ENCODE data around the gene CBFA2T2.

The CBFA2T2 gene

DNA sequence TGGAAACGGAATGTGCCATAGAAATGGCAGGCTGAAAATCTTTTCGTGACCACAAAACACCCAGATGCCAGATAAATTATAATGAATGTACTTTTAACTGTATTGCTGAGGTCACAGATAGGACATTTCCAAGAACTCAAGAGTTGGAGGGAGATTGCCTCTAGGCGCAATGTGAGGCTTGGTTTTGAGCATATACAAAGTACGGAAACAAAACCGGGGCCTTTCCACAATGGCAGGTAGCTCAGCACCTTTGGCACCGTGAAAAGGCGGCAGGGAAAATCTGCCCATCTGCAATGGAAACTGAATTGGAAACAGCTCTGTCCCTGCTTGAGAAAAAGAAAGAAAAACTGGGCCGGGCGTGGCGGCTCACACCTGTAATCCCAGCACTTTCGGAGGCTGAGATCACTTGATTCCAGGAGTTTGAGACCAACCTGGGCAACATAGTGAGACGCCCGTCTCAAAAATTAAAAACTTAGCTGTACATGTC is 161.7 kb downstream of the CBFA2T2 start:
- DNase-seq (ENCODE audit: low spot score) = no peak
- Mint-ChIP-seq H3K4me1 (ENCODE audit: low read depth) (peaks cover 21% of the 10 kb centered on the region), H3K9me3 (no peaks in the 10 kb centered on the region), H3K36me3 (ENCODE audit: low read depth) (peaks cover 2% of the 10 kb centered on the region), H3K27ac (peak overlapping the region; percentile 36), H3K4me3 (no peak overlapping the region), H3K27me3 (ENCODE audit: low read depth) (no peaks in the 10 kb centered on the region)

DNA sequence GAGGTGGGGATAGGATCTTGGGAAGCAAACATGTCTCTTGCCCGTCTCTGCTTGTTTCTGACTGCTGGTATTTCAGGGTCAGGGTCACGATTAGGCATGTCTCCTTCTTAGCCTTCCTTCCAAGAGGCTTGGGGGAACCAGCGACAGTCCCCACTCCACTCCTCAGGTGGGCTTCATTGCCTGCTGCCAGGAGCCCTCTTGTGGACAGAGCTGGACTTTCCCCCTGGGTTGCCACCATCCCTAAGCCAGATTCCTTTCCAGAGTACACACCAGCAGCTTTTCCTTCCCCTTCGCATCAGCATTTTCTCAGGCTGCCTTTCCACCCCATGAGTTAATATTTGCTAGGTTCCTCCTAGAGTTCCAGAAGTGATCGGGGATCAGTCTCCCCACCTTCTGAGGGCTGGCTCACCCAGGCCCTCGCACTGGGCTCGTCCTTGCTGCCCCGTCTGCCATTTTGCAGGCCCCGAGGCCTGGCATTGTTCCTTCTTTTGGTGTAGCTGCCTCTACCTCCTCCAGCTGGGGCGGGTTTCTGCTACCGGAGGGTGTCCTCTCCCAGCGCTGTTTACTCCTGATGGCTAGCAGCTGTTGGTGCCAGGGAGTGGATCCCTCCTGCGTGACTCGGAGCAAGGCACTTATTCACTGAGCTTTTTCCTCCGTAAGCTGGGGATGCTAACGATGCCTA is 163.5 kb downstream of the CBFA2T2 start:
- H3K36me3 Mint-ChIP-seq (ENCODE audit: low read depth) = peaks cover 3% of the 10 kb centered on the region
- H3K9me3 Mint-ChIP-seq = no peaks in the 10 kb centered on the region
- no peaks in the 10 kb centered on the region for H3K27me3 Mint-ChIP-seq (ENCODE audit: low read depth)
- no peak overlapping the region for H3K4me3 Mint-ChIP-seq
- peaks cover 14% of the 10 kb centered on the region for H3K4me1 Mint-ChIP-seq (ENCODE audit: low read depth)
- DNase-seq (ENCODE audit: low spot score) = no peak
- H3K27ac Mint-ChIP-seq = no peak overlapping the region

DNA sequence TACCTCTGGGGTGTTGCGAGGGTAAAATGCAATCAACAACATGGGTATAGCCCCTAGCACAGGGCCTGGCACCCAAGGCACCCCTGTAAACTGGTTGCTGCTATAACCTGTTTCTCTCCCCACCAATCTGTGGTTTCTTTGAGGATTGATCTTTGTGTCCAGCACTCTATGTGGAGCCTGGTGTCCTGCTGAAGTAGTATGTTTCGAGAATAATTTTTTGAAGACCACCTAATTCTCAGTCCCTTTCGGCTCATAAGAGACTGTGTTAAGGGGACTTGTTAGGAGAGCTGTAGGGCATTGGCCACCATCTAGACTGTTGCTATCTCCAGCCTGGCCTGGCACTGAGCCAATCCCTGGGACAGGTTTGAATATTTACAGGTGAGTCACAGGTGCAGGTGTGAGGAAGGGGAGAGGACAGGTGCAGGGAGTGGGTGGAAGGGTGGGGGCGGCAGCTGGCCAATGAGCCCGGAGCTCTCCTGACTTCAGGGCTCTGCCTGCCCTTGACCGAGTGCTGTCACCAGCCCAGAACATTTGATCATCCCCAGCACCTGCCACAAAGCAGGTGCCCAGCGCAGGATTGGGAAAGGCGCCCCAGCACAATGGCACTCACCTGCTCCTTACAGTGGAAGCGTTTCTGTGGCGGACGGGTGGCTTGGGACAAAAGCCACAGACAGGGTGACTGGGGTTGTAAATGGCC is 164.2 kb downstream of the CBFA2T2 start:
- H3K27me3 Mint-ChIP-seq (ENCODE audit: low read depth) = no peaks in the 10 kb centered on the region
- peak overlapping the region; percentile 20 for H3K27ac Mint-ChIP-seq
- peaks cover 3% of the 10 kb centered on the region for H3K36me3 Mint-ChIP-seq (ENCODE audit: low read depth)
- peaks cover 14% of the 10 kb centered on the region for H3K4me1 Mint-ChIP-seq (ENCODE audit: low read depth)
- DNase-seq (ENCODE audit: low spot score) = no peak
- H3K4me3 Mint-ChIP-seq = no peak overlapping the region
- H3K9me3 Mint-ChIP-seq = no peaks in the 10 kb centered on the region

DNA sequence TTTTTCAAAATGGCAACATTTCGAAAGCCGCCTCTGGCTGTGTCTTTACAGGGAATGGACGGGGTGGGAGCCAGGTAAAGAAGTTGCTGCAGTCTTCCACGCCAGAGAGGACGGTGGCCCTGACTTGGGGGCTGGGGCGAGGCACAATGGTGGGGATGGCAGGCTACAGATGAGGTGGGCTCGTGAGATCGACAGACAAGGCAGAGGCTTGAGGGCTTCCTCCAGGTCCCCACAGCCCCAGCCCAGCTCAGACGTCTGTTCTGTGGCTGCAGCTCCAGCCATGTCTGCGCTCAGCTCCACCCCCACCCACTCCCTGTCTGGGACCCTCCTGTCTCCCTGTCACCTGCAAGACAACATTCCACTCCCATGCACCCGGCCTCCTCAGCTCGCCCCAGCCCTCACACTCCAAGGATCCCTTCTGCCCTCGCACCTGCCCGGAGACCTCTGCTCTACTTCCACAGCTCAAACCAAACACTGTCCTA is 164.8 kb downstream of the CBFA2T2 start:
- no peak overlapping the region for H3K4me3 Mint-ChIP-seq
- peaks cover 2% of the 10 kb centered on the region for H3K36me3 Mint-ChIP-seq (ENCODE audit: low read depth)
- no peaks in the 10 kb centered on the region for H3K27me3 Mint-ChIP-seq (ENCODE audit: low read depth)
- peak overlapping the region; percentile 23 for H3K27ac Mint-ChIP-seq
- DNase-seq (ENCODE audit: low spot score) = no peak
- peaks cover 14% of the 10 kb centered on the region for H3K4me1 Mint-ChIP-seq (ENCODE audit: low read depth)
- H3K9me3 Mint-ChIP-seq = no peaks in the 10 kb centered on the region

DNA sequence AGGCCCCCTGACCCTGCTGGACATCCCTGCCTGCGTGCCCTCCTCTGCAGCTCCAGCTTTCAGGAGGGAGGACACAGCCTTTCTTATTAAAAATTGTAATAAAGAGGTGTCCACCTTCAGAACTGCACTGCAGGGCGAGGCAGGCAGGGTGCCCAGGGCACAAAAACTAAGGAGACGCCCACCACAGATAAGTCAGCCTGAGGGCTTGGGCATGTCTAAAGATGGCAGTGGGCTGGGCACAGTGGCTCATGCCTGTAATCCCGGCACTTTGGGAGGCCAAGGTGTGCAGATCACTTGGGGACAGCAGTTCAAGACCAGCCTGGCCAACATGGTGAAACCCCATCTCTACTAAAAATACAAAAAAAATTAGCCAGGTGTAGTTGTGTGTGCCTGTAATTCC is 165.3 kb downstream of the CBFA2T2 start:
- Mint-ChIP-seq H3K9me3 (no peaks in the 10 kb centered on the region), H3K36me3 (ENCODE audit: low read depth) (peaks cover 2% of the 10 kb centered on the region), H3K27me3 (ENCODE audit: low read depth) (no peaks in the 10 kb centered on the region), H3K4me1 (ENCODE audit: low read depth) (peaks cover 14% of the 10 kb centered on the region), H3K4me3 (no peak overlapping the region), H3K27ac (no peak overlapping the region)
- DNase-seq (ENCODE audit: low spot score) = no peak

DNA sequence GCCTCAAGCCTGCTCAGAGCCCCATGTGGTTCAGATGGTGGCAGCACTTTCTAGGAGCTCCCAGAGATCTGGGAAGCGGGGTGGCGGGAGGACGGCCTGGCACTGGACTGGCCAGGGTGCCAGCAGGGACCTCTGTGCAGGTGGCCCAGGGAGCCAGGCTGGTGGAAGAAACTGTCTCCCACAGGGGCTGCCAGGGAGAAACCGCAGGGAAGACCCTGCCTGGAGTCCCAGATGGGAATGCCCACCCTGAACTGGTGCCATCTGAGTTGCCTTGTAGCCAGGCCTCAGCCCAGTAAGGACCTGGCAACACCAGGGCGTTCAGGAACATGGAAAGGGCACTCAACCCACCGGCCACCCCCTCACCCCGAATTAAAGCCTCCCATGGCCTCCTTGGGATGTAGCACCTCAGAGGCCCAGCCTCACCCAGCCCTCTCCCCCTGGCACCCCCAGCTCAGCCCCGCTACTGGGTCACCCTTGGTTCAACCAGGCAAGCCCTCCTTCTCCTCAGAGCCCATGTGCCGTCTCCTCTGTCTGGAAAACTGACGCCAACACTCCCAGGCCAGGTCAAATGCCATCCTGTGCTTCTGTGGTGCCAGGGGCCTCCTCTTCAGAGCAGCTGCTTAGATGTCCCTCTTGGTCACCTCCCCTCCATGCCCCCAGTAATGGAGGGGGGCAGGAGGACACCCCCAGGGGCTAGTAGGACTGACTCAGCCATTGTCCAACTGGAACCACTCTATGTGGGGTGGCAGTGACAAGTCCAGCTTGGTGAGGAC is 166.3 kb downstream of the CBFA2T2 start:
- Mint-ChIP-seq H3K27me3 (ENCODE audit: low read depth) (no peaks in the 10 kb centered on the region), H3K9me3 (no peaks in the 10 kb centered on the region), H3K4me3 (no peak overlapping the region), H3K36me3 (ENCODE audit: low read depth) (peaks cover 2% of the 10 kb centered on the region), H3K27ac (no peak overlapping the region), H3K4me1 (ENCODE audit: low read depth) (peaks cover 13% of the 10 kb centered on the region)
- no peak for DNase-seq (ENCODE audit: low spot score)

DNA sequence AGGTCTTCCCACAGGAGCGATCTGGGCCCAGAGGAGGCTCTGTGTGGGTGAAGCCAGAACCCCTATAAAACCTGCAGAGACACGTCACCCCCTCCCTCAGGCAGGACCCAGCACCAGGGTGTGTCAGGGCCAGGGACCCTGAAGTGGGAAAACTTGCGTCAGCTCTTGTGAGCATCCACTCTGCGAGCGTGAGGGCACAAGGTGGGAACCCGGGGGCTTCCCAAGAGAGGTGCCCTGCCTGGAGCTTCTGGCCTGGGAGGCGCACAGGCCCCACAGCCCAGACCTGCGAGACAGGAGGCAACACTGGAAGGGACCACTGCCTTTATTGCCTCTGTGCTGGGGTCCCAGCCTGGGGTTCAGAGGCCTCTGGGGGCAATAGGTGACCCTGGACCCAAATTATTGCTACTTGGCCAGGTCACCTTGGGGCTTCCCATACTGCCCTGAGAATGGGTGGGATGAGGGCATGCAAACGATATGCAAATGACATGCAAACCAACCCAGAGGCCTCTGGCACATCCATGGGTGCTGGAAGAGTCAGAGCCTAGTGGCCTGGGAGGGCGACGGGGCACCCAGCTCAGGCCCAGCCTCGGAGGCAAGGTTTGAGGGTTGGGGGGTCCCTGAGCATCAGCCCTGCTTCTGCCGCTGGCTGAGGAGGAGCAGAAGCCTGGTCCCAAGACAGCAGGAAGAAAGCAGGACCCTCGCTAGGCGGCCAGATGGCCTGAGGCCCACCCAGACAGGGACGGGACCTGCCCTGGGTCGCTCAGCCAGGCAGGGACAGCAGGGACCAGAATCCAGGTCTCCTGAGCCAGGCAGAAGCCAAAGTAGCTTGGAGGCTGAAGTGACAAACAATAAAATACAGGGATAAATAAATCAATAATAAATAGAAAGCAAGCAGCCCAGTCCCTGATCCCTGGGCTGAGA is 167.1 kb downstream of the CBFA2T2 start:
- H3K4me1 Mint-ChIP-seq (ENCODE audit: low read depth) = peaks cover 6% of the 10 kb centered on the region
- no peak overlapping the region for H3K4me3 Mint-ChIP-seq
- no peak for DNase-seq (ENCODE audit: low spot score)
- H3K27me3 Mint-ChIP-seq (ENCODE audit: low read depth) = no peaks in the 10 kb centered on the region
- peaks cover 2% of the 10 kb centered on the region for H3K36me3 Mint-ChIP-seq (ENCODE audit: low read depth)
- no peaks in the 10 kb centered on the region for H3K9me3 Mint-ChIP-seq
- H3K27ac Mint-ChIP-seq = no peak overlapping the region

DNA sequence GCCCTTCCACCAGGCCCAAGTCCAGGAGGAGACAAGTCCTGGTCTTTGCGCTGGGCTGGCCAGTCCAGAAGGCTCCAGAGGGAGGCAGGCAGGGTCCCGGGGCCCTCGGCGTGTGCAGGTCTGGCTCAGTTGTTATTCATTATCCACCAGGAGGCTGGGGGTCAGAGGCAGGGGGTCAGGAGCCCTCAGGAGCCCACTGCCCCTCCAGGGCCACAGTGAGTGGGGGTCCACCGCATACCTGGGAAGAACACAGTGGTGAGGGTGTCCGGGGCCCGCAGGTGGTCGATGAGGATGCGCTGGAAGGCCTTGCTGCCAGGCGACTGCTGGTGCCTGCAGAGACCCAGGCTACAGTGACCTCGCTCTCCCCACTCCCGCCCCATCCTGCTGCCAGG is 167.8 kb downstream of the CBFA2T2 start:
- no peaks in the 10 kb centered on the region for H3K9me3 Mint-ChIP-seq
- H3K27ac Mint-ChIP-seq = no peak overlapping the region
- peaks cover 2% of the 10 kb centered on the region for H3K36me3 Mint-ChIP-seq (ENCODE audit: low read depth)
- peaks cover 4% of the 10 kb centered on the region for H3K4me1 Mint-ChIP-seq (ENCODE audit: low read depth)
- DNase-seq (ENCODE audit: low spot score) = no peak
- no peaks in the 10 kb centered on the region for H3K27me3 Mint-ChIP-seq (ENCODE audit: low read depth)
- H3K4me3 Mint-ChIP-seq = no peak overlapping the region

DNA sequence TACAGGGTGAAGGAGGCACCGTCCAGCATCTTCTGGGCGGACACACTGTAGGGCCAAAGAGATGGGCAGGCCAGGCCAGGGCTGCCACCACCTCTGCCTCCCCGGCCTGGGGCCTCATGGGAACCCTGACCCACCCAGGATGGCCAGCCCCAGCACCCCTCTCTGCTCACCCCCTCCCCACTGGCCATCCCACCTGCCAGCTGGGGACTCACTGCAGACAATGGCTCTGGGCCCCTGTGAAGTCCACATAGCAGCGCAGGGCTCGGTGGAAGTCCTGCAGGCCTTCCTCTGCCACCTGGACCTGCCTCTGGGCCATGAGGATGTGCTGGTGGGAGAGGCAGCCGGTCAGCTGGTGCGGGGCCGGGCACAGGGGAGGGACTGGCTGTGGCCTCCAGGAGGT is 168.6 kb downstream of the CBFA2T2 start:
- Mint-ChIP-seq H3K4me1 (ENCODE audit: low read depth) (peaks cover 7% of the 10 kb centered on the region), H3K36me3 (ENCODE audit: low read depth) (peaks cover 2% of the 10 kb centered on the region), H3K27me3 (ENCODE audit: low read depth) (no peaks in the 10 kb centered on the region), H3K27ac (no peak overlapping the region), H3K4me3 (no peak overlapping the region), H3K9me3 (no peaks in the 10 kb centered on the region)
- no peak for DNase-seq (ENCODE audit: low spot score)

DNA sequence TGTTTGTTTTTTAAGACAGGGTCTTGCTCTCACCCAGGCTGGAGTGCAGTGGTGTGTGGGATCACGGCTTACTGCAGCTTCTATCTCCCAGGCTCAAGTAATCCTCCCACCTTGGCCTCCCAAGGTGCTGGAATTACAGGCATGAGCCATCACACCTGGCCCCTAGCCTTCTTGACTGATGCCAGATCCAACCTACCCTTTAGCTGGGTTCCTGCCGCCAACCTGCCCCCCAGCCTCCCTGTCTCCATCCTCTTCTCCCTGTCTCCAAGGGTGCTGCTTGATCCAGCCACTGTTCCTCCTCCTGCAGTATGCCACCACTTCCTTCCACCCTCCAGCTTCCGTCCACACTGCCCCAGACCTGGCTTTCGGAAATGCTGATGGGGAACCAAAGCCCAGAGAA is 169.0 kb downstream of the CBFA2T2 start:
- H3K4me3 Mint-ChIP-seq = no peak overlapping the region
- H3K4me1 Mint-ChIP-seq (ENCODE audit: low read depth) = peaks cover 7% of the 10 kb centered on the region
- no peak for DNase-seq (ENCODE audit: low spot score)
- H3K27me3 Mint-ChIP-seq (ENCODE audit: low read depth) = no peaks in the 10 kb centered on the region
- H3K36me3 Mint-ChIP-seq (ENCODE audit: low read depth) = peaks cover 2% of the 10 kb centered on the region
- H3K27ac Mint-ChIP-seq = no peak overlapping the region
- H3K9me3 Mint-ChIP-seq = no peaks in the 10 kb centered on the region

DNA sequence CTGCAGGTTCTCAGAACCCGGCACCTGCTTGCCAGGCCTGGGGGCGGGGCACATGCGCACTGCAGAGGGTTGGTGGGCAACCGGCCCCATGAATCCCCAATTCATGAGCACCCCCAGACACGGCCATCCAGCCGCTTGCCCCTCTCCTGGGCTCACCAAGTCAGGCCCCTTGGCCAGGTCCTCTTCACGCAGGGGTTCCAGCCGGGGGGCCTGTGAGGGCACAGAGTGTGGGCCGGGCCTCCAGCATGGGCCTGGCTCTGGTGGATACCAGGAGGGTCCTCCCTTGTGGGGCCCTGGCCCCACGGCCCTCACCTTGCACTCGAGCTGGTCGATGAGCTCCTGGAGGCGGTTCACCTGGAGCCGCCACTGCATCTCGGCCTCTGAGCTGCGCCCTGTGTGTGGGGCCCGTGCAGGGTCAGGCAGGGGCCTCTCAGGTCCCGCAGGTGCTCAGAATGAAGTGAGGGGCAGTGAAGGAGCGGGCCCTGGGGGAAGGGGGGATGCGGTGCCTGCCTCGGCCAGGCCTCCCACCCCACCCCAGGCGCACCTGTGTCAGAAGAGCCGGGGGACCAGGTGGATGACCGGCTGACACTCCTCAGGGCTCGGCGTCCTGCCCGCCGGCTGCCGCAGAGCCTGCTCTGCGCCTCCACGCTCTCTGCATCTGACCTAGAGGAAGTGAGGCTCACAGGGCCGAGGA is 169.6 kb downstream of the CBFA2T2 start:
- Mint-ChIP-seq H3K27me3 (ENCODE audit: low read depth) (no peaks in the 10 kb centered on the region), H3K36me3 (ENCODE audit: low read depth) (peaks cover 2% of the 10 kb centered on the region), H3K27ac (no peak overlapping the region), H3K9me3 (no peaks in the 10 kb centered on the region), H3K4me3 (no peak overlapping the region), H3K4me1 (ENCODE audit: low read depth) (peaks cover 10% of the 10 kb centered on the region)
- no peak for DNase-seq (ENCODE audit: low spot score)

DNA sequence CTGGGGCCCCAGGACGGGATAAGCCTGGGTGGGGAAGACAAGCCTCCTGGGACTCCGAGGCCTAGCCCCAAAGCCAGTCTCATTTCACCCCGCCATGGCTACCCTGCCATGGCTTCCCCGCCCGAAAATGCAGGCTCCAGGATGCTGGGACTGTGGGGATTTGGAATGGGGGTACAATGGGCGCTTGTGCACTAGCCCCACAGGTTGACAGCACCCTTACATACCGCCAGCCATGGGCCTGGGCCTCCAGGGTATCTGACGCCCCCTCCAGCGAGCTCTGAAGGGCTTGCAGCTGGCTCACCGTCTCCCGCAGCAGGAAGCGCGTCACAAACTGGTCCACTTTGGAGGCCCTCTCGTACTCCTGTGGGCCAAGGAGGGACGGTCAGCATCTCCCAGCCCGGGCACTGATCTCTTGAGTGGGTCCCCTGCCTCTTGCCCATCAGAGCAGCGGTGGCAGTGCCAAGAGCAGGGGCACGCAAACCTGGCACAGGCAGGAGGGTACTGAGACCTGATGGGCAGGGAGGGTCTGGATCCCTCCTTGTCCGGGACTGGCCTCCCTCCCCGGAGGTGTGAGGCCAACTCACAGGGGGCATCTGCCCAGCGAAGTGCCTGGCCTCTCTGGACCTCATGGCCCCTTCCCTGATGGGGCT is 170.3 kb downstream of the CBFA2T2 start:
- no peak for DNase-seq (ENCODE audit: low spot score)
- Mint-ChIP-seq H3K4me1 (ENCODE audit: low read depth) (peaks cover 17% of the 10 kb centered on the region), H3K9me3 (no peaks in the 10 kb centered on the region), H3K27ac (no peak overlapping the region), H3K4me3 (no peak overlapping the region), H3K36me3 (ENCODE audit: low read depth) (peaks cover 2% of the 10 kb centered on the region), H3K27me3 (ENCODE audit: low read depth) (no peaks in the 10 kb centered on the region)

All from T-helper 2 cell treated with Interferon-gamma antibody and Interleukin-4, amounts not matched to agents 5 μg/mL and 100 μg/mL, for 36 hours (primary cell).